ENCODE results near the gene GSG1.

The GSG1 gene

DNA sequence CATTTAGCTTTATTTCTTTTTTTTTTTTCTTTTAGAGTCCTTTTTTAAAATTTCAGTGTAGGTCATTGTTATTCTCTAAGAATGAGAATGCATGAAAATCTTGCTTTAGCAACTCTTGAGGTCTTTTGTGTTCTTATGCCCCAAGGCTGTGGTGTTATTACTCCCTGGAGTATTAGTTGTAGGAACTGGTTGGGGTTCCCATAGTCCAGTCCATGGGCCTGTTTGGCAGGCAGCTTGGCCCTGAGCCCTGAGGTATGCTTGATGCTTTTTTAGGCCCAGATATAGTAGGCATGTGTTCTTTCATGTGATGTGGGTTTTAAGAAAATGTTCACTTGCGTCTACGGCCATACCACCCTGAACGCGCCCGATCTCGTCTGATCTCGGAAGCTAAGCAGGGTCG, 57.7 kb downstream of the GSG1 start:
- no peak for TF ChIP-seq CTCF (IDR thresholded peaks at IDR 0.05)

DNA sequence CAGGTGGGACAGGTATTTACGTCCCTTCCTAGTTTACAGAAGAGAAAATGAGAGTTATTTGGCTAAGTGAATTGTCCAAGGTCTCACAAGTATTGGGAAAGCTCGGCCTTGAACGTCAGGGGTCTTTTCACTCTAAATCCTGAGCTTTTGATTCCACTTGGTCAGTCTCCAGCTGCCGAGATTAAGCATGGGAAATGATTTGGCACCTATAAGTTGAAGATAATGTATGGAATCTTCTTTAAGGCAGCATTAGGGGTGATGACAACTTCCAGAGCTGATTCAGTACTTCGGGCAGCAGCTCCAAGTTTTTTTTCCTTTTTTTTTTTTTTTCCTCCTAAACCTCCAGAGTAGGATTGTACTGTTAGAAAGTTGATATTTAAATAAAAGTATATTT, 58.6 kb downstream of the GSG1 start:
- no peak for TF ChIP-seq CTCF (IDR thresholded peaks at IDR 0.05)

- TF ChIP-seq CTCF (IDR thresholded peaks at IDR 0.05), result no peak; the same call in 1 of the 2 replicates
These were observed 59.2 kb downstream of the GSG1 start, which contains the start of gene FAM234B for GRCh38 chr12:13044002-13044905. TSS of gene FAM234B (plus strand) at chr12:13044381. CDS start at chr12:13044404, 23 bp downstream.

DNA sequence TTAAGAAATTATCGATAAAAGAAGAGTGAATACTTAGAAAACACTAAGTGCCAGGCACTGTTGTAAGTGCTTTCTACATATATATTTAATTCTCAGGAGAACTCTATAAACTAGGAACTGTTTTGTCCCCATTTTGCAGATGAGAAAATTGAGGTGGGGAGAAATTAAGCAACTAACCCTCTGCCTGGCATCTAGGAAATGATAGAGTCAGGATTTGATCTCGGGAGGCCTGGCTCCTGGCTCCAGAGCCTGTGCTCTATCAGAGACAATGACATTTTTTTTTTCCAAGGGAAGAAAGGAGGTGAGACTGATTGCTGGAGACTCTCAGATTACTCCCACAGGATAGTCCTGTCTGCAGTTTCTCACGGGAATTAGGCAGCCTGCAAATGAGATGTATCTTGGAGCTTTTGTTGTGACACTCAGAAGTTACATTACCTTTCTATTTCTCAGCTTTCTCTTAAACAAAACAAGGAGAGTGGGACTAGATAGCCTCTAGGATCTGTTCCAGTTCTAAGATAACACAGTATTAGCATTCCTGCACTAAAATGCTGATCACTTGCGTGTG, 60.7 kb downstream of the GSG1 start:
- no peak for TF ChIP-seq CTCF (IDR thresholded peaks at IDR 0.05)

DNA sequence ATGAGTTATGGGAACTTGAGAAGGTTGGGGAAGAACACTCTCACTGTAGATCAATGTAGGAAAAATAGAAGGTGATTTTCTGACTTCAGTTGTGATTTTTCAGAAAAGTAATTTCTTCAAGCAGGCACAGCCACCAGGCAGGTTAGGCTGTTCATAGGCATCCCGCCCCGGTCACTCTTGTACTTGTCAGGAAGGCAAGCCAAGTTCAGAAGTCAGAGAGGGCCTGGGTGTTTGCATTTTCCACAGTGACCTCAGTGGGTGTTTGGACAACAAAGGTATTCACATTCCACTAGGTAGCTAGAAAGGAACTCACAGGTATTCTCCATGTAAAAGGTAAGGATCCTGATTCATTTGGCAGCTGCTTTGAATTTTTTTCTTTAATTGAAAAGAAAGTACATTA, 62.2 kb downstream of the GSG1 start:
- TF ChIP-seq CTCF (IDR thresholded peaks at IDR 0.05), result no peak

GRCh38 chr12:13039328-13039956, 64.0 kb downstream of the GSG1 start:
- no peak for TF ChIP-seq CTCF (IDR thresholded peaks at IDR 0.05)

GRCh38 chr12:13038491-13039161, 64.8 kb downstream of the GSG1 start:
- no peak for TF ChIP-seq CTCF (IDR thresholded peaks at IDR 0.05)

Measured in LNCAP (cell line).